Left ventricle myocardium inferior (tissue), 1 donor: ENCODE results near the gene PAOX. TPM values are rescaled to one million over a fixed set of nuclear protein-coding genes. Genes with fewer than 3 reads are reported as not detected.
"Not testable (repeated sequence)": the region's sequence is repeated elsewhere in the genome, so short reads cannot be mapped to it uniquely, and the experiment has no call there.

Experiments used
- DNase-seq: peaks from one replicate; pipeline ENCODE4 v3.0.0-alpha.2; 2020
- H3K27ac ChIP-seq: fragments of 200-600 bp; replicated peaks from 2 replicates; pipeline ENCODE4 v1.8.0; 2021
- H3K27me3 ChIP-seq: fragments of 200-600 bp; 2 replicates; pipeline ENCODE4 v1.8.0; 2021; ENCODE audit warnings: low read depth
- H3K36me3 ChIP-seq: fragments of 200-600 bp; 2 replicates; pipeline ENCODE4 v1.8.0; 2021
- H3K4me1 ChIP-seq: fragments of 200-600 bp; 2 replicates; pipeline ENCODE4 v1.8.0; 2021
- H3K4me3 ChIP-seq: fragments of 200-600 bp; 2 replicates; pipeline ENCODE4 v1.8.0; 2021; ENCODE audit warnings: mild to moderate bottlenecking, moderate library complexity
- H3K9me3 ChIP-seq: fragments of 200-600 bp; replicated peaks from 2 replicates; pipeline ENCODE4 v1.8.0; 2021
- intact Hi-C: fragments of 100-400 bp; cut with micrococcal nuclease; formaldehyde crosslinking; loops from one replicate; pipeline ENCODE4 v1.11.0; 2022
- total RNA-seq: library from RNA; stranded (reverse); fragmentation: NEBNext Ultra II Directional; extraction: Animal tissue kit (Norgen Biotek cat#: 25700); gene quantifications from one replicate; pipeline ENCODE4 v1.2.1, GENCODE V29; 2021
- TF ChIP-seq, protein P1 (sequence below): fragments of 200-600 bp; IDR thresholded peaks from 2 replicates; pipeline ENCODE4 v1.8.0; 2021; ENCODE audit warnings: antibody characterized with exemption, mild to moderate bottlenecking, borderline replicate concordance
- donor health status: DM: no; HTN: yes; CAD: no; lungs with severe emphysema.

PAOX gene
- total RNA-seq, 1 donor from 2014 or later, result 2.9 TPM

DNA sequence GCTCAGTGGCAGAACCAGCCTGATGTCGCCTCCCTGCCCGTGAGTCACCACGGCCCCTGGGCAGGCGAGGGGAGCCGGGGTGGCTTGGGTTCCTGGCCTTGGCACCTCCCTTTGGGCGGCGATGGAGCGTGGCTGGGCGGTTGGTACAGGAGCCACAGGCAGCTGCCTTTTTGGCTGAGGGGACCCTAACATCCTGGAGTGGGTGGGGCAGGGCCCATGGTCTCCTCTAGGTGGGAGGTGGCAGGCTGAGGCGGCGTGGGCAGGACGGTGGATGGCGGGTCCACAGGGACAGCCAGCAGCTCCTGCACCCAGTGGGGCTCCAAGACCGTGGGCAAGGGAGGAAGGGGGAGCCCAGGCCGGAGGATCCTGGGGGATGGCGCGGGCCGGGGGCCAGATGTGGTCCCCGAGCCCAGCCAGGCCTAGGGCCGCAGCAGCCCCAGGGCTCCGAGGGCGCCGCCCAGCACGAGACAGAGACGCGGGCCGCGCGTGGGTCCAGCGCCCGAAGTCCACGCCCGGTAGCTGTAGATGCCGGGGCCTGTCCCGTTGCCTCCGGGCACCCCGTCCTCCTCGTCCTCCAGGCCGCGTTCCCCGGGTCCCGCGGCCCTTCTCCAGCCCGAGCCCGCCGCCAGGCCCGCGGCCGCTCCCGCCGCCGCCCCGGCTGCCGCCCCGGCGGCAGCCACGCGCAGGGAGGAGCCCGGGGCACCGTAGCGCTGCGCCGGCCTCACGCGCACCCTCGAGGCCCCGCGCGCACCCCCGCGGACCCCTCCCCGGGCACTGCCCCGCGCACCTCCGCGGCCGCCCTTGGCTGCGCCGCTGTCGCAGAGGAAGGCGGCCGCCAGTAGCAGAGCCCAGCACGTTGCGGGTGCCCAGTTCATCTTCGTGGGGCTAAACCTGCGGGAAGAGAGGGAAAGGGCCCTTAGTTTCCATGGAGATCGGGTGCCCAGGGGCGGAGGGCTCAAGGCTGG lies 44.0 kb downstream of the PAOX start:
- Histone ChIP-seq H3K27me3 (peaks cover 20% of the 10 kb centered on the region), H3K27ac (no peak overlapping the region), H3K9me3 (peaks cover 2% of the 10 kb centered on the region), H3K4me3 (peak overlapping the region; percentile 43), H3K4me1 (peaks cover 3% of the 10 kb centered on the region), H3K36me3 (peaks cover 32% of the 10 kb centered on the region)
- intact Hi-C loops, result no loop called here
- TF ChIP-seq, protein P1, sequence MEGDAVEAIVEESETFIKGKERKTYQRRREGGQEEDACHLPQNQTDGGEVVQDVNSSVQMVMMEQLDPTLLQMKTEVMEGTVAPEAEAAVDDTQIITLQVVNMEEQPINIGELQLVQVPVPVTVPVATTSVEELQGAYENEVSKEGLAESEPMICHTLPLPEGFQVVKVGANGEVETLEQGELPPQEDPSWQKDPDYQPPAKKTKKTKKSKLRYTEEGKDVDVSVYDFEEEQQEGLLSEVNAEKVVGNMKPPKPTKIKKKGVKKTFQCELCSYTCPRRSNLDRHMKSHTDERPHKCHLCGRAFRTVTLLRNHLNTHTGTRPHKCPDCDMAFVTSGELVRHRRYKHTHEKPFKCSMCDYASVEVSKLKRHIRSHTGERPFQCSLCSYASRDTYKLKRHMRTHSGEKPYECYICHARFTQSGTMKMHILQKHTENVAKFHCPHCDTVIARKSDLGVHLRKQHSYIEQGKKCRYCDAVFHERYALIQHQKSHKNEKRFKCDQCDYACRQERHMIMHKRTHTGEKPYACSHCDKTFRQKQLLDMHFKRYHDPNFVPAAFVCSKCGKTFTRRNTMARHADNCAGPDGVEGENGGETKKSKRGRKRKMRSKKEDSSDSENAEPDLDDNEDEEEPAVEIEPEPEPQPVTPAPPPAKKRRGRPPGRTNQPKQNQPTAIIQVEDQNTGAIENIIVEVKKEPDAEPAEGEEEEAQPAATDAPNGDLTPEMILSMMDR, result no peak
- DNase-seq, result no peak

DNA sequence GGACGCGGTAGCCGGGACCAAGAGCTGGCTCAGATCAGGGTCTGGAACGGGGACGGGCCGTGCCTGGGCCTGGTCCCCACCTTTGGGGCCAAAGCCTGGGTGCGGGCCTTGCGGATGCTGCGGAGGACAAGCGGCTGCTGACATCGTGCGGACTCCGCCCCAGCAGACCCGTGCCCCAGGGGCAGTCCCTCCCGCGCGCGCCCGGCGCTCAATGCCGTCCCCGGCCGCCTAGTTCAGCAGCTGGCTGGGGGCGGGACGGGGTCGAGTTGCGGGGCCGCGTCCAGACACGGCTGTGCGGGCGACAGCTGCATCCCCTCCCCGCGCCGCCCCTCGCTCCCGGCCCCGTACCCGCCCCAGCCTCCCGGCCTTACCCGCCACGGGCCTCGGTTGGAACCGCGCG lies 45.0 kb downstream of the PAOX start:
- intact Hi-C loops, H3K27ac ChIP-seq, DNase-seq, H3K4me1 ChIP-seq, H3K4me3 ChIP-seq: not testable (repeated sequence)
- peaks cover 12% of the 10 kb centered on the region for H3K9me3 ChIP-seq
- H3K36me3 ChIP-seq, result peaks cover 23% of the 10 kb centered on the region
- H3K27me3 ChIP-seq, result peaks cover 20% of the 10 kb centered on the region

DNA sequence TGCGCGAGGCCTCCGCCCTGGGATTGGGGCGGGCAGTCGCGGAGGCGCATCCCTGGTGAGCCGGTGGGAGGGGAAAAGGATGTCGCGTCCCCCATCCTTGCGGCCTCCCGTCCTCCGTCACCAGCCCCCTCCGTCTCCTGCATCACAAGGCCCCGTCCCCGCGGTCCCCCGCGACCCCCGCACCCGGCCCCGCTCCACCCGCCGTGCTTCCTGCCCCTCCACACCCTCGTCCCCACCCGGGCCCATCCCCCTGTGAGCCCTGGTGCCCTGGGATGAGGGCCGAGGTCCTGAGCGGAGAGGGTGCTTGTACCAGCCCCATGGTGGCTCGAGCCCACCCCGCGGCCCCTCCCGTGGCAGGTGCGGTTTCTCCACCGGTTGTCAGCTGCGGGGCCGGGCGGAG lies 45.5 kb downstream of the PAOX start, which contains the start of gene SPRN:
TSS of gene SPRN (minus strand) at position 25 of the 400 bp plus-strand sequence. CDS start 944 bp downstream, outside the sequence.
- H3K4me1 ChIP-seq, H3K27ac ChIP-seq, intact Hi-C loops, DNase-seq: not testable (repeated sequence)
- Histone ChIP-seq H3K4me3 (peak within 1 kb of the TSS; percentile 43), H3K27me3 (peaks cover 20% of the 10 kb centered on the region), H3K36me3 (peaks cover 18% of the 10 kb centered on the region), H3K9me3 (peaks cover 17% of the 10 kb centered on the region)

DNA sequence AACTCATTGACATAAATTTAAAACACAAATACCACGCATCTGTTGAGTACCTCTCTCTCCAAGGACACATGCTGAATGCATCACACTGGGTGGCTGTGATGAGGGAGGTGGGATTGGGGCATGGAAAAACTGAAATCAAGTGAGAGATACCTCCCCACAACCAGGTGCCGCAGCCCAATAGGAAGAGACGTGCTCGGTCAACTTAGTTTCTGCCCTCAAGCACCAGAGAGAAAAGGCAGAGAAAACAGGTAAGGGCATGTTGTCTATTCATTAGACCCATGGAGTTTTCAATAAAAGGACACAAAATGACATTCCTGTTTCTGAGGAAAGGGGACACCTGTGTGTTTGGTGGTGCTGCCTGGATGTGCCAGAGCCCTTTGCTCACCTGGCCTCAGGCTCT lies 50.5 kb downstream of the PAOX start:
- H3K4me1 ChIP-seq, DNase-seq, H3K27me3 ChIP-seq, H3K36me3 ChIP-seq, H3K4me3 ChIP-seq, intact Hi-C loops, H3K27ac ChIP-seq: not testable (repeated sequence)
- H3K9me3 ChIP-seq, result peaks cover 17% of the 10 kb centered on the region

DNA sequence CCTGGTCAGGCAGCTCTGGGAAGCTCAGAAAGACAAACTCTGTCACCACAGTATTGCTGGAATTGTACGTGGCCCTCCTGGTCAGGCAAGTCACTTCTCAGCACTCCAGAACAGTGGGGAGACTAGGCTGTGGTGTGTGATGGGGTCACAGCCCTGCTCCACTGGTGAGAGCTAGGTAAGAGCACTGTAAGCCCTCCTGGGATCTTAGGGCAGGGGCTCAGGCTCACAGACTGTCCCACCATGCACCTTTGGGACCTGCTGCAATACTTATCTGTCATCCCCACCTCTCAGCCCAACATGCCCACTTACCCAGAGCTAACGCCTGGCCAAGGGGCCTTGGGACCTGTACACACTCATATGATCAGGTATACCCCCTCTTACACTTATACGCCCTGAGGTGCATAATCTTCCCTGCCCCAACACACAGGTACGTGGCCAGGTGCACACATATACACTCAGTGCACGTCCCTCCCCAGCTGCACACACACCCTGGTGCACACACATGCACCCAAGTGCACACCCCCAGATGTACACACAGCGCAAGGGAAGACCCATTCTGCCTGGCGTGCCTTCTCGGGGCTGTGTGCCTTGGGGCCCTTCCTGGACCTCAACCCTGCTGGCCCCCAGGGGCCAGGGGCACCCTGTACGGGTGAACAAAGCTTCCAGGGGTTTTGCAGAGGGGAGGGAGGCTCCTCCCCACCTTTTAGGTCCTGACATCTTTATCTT lies 53.0 kb downstream of the PAOX start:
- intact Hi-C loops, H3K4me1 ChIP-seq, H3K4me3 ChIP-seq, H3K27me3 ChIP-seq, DNase-seq, H3K36me3 ChIP-seq, H3K27ac ChIP-seq: not testable (repeated sequence)
- H3K9me3 ChIP-seq, result peaks cover 21% of the 10 kb centered on the region

DNA sequence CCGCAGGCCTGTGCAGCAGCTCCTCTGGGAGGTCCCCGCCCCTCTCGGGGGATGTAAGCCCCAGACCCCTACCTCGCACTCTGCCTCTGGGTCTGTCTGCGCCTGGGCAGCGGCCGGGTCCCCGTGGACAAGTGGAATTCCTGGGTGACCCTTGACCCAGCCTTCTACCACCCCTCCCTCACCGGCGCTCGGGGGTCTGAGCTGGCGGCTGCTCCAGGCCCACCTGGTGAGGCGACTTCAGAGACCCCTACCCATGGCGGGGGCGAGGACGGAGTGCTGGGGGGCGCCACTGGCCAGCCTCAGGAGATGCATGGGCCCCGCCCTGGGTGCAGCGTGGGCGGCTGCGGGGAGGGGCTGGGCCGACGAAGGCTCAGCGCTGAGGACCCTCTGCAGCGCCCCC lies 53.7 kb downstream of the PAOX start:
- intact Hi-C loops, DNase-seq: not testable (repeated sequence)

DNA sequence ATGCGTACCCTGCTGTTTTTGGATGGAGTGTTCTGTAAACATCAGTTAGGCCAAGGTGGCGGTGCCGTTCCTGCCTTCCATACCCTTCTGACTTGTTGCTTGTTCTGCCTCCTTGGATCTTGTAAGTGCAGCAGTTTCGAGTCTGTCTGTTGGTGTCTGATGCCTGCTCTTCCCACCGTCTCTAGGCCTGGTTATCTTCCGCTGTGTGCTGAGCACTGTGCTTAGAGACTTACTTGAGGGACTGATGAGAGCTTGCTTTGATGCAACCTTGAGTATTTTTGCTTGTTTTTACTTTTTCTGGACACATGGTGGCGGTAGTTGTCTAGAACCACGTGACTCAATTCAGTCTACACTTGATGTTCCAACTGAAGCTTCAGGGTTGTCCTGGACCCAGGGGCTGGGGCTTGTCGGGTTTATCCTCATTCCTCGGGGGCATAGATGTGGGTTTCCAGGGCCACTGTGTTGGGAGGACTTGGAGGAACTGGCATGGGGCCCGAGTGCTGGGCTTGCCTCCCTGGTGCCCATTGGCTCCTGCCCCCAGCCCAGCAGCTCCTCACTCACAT lies 59.7 kb downstream of the PAOX start:
- H3K4me1 ChIP-seq, result no peaks in the 10 kb centered on the region
- no peak overlapping the region for H3K27ac ChIP-seq
- intact Hi-C loops, result no loop called here
- no peaks in the 10 kb centered on the region for H3K36me3 ChIP-seq
- peaks cover 4% of the 10 kb centered on the region for H3K9me3 ChIP-seq
- TF ChIP-seq, protein P1, result no peak
- no peak overlapping the region for H3K4me3 ChIP-seq
- DNase-seq, result no peak
- no peaks in the 10 kb centered on the region for H3K27me3 ChIP-seq

More for the DNA sequence above, 53.7 kb downstream of the PAOX start:
- H3K4me1 ChIP-seq, H3K27ac ChIP-seq, H3K27me3 ChIP-seq, H3K36me3 ChIP-seq, H3K4me3 ChIP-seq: not testable (repeated sequence)
- peaks cover 21% of the 10 kb centered on the region for H3K9me3 ChIP-seq
